HG03159 (cell line): ENCODE measurements around the gene UNC45B.
"Not testable (repeated sequence)": the region's sequence is repeated elsewhere in the genome, so short reads cannot be mapped to it uniquely, and the experiment has no call there.

Experiments
- ATAC-seq: cut with Tn5 transposase; IDR thresholded peaks from one replicate; pipeline ENCODE4 v1.9.1; 2021; ENCODE audit warnings: mild to moderate bottlenecking, moderate library complexity; ENCODE audit not compliant: unreplicated experiment

The UNC45B gene

DNA sequence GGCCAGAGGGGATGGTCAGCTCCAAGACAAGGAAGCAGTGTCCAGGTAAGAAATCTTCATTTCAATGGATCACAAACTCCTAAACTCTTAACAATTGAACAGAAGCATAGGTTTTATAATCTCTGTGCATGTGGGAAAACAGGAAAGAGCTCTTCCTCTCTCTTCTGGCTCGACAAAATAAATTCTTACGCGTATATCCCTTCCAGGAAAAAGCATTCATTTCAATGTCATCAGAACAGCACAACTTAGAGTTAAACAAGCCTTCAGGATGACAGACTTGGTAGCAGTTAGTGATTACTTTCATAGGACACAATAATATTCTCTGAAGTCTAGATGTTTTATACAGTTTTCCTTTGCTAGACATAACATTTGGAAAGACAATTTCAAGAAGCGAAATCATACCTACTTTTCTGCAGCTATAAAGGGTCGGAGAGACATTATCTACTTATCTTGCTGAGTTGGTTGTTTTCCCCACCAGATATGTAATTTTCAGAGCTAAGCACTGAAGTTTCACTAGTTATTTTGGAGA is 65.9 kb downstream of the UNC45B start:
- ATAC-seq, result no peak

GRCh38 chr17:35214192-35214591 is 66.6 kb downstream of the UNC45B start:
- no peak for ATAC-seq

GRCh38 chr17:35214631-35215273 is 67.1 kb downstream of the UNC45B start:
- no peak for ATAC-seq

DNA sequence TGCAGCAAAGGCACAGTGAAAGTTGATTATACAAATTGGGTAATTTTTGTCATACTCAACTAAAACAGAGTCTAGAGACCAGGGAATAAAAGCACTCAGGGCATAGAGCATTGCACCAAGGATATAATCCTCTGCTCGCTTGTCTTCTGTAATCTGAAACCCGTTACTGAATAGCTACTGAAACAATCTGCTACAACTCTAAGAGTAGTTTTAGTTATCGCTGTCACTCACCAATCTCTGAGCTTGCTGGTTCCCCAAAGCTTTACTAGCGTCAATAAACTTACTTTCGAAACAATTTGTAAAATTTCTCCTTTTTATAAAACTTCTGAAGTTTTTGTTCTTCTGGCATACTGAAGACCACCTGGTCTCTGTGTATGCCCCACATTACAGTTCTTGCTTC is 69.5 kb downstream of the UNC45B start:
- no peak for ATAC-seq

DNA sequence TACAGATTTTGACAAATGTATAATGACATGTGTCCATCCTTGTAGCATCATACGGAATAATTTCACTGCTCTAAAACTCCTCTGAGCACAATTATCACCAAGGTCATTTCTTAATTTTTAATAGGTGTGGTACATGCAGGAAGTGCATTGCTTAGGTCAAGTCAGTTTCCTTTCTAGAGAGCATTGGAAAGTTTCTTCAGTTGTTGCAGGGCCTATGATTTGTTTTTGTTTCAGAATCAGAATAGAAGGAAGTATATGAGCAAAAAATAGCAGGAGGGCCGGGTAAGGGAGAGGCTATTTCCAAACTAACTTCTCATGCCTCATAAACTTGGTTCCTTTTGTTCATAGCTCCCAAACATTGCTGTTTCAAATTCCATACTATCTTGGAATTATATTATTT is 71.3 kb downstream of the UNC45B start:
- no peak for ATAC-seq

DNA sequence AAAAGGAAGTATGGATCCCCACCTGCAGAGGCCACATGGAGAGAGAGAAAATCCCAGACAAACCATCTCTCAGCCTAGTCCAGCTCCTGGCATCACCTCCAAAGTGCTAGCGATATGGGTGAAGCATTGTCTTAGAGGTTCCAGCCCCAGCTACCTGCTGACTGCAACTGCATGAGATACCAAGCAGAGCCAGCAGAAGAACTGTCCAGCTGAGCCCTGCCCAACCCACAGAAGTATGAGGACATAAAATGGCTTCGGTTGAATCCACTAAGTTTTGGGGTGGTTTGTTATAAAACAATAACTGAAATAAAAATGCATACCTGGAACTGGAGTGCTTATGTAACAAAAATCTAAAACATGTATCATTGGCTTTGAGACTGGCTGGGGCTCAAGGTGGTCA is 74.8 kb downstream of the UNC45B start:
- no peak for ATAC-seq

- ATAC-seq, result no peak
Measured at GRCh38 chr17:35224436-35224835, 76.8 kb downstream of the UNC45B start.

DNA sequence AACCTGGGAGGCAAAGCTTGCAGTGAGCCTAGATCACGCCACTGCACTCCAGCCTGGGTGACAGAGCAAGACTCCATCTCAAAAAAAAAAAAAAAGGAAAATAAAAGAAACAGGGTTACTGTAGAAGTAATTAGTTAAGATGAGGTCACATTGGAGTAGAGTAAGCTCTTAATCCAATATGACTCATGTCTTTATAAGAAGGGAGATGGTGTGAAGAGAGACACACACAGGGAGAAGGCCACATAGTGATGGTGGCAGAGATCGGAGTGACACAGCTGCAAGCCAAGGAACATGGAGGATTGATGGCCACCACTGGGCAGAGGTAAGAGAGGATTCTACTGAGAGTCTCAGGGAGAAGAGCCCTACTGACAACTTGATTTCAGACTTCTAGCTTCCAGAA is 79.9 kb downstream of the UNC45B start:
- ATAC-seq, result no peak

GRCh38 chr17:35229638-35230037 is 82.0 kb downstream of the UNC45B start:
- no peak for ATAC-seq

GRCh38 chr17:35234315-35234714 is 86.7 kb downstream of the UNC45B start:
- ATAC-seq, result not testable (repeated sequence)

DNA sequence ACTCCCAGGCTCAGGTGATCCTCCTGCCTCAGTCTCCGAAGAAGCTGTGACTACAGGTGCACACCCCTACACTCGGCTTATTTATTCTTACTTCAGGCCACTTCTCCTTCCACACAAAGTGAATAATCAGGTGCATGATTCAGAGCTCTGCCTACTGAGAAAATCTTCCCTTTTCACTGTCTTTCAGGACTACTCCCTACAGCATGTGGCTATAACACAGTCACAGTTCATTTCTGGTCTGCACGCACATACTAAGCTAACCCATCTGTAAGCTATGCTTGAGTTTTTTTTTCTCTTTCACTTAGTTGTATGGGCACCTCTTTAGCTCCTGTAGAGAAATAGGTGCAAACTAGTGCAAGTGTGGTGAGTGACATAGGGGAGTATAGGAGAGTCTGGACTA is 87.7 kb downstream of the UNC45B start:
- ATAC-seq, result no peak

DNA sequence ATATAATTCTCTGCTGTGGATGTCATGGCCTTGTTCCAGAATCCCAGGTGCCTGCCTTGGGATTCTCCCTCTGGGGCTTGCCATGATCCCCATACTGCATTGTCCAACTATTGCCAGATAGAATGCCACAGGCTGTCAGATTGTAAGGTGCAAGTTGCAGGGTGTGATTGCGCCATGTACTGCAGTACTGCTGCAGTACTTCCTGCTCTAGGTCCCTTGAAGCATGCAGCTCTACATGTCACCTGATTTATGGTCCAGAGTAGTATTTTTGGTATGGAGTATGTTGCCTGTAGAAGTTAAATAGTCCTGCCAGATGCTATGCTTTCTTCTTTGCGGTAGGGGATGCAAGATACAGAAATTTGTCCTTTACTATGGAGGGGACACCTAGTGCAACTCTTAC is 88.3 kb downstream of the UNC45B start:
- no peak for ATAC-seq

DNA sequence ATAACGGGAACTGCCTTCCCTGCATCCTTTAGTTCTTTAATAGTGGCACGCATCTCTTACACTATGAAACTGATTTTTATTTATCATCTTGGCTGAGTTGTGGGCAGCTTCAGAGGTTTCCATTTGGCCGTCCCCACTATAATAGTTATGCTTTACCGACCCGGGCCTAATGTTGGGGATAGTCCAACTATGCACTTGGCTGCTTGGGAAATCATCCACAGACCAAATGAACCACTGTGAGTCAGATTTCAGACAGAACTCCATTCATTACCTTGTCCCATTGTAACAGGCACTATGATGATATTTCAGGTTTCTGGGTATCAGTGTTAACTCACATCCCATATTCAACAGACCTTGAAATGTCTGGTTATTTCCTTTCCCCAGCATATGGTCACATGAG is 89.2 kb downstream of the UNC45B start:
- no peak for ATAC-seq

DNA sequence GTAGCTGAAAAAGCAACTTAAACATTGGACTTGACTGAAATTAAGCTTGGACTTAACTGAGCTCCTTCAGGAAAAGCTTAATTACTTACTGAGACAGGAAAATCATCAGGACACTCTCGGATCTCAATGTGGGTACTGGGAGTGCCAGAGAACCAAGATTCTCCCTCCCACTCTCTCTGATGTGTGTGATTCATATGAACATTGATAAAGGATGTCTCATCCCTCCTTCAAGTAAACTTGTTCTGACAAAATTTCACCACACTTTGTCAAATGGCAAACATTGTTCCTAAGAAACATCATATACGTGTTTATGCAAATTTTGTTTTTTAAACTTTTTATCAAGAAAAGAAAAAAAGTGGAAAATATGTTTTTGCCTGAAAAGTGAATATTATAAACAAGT is 91.2 kb downstream of the UNC45B start:
- no peak for ATAC-seq
